ENCODE measurements around the gene COCH.

COCH gene

GRCh38 chr14:30938617-30939016 lies 64.3 kb downstream of the COCH start:
- no peak for TF ChIP-seq CTCF (IDR thresholded peaks at IDR 0.05; ENCODE audit: low read depth, low read length, missing control alignments)
- H3K4me3 ChIP-seq (replicated peaks; ENCODE audit: low read depth, low read length) = no peak overlapping the region
- DNase-seq (ENCODE audit: extremely low read depth, low read depth) = no peak

Measured in HFF-Myc (cell line).